HG03378 (cell line): ENCODE results near the gene VPS13A.

Experiments
- ATAC-seq: cut with Tn5 transposase; IDR thresholded peaks from one replicate; pipeline ENCODE4 v1.9.1; 2021; ENCODE audit warnings: mild to moderate bottlenecking, moderate library complexity; ENCODE audit not compliant: unreplicated experiment

The VPS13A gene

DNA sequence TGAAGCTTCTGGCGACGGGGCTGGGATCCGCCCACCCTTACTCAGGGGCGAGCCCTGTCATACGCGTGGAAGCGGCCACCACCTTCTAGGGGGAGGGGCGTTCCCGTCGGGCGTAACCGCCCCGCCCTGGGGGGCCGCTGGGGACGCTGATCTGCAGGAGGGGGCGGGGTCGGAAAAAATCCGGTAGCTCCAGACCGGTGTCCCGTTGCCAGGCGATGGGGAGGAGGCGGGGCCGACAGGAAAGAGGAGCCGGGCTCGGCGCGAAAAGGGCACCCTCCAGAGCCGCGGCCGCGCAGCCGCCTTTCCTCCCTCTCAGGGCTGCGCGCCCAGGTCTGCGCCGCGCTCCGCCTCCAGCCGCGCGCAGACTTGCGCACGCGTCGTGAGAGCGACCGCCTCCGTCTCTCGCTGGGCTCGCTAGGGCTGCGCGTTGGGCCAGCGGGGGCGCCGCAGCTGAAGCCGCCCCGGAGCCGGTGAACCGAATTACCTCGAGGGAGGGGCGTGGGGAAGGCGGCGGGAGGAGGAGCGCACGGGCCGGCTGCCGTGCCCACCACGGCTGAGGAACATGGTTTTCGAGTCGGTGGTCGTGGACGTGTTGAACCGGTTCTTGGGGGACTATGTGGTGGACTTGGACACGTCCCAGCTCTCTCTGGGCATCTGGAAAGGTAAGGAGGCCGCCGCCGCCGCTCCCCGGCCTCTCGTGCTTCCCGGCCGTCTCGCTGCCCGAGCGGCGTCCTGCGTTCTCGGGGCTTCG lies at the start of gene VPS13A:
VPS13A (plus strand) TSS at position 392 of the 751 bp plus-strand sequence; CDS start at position 563, 171 bp downstream.
- peak; percentile 74 for ATAC-seq

DNA sequence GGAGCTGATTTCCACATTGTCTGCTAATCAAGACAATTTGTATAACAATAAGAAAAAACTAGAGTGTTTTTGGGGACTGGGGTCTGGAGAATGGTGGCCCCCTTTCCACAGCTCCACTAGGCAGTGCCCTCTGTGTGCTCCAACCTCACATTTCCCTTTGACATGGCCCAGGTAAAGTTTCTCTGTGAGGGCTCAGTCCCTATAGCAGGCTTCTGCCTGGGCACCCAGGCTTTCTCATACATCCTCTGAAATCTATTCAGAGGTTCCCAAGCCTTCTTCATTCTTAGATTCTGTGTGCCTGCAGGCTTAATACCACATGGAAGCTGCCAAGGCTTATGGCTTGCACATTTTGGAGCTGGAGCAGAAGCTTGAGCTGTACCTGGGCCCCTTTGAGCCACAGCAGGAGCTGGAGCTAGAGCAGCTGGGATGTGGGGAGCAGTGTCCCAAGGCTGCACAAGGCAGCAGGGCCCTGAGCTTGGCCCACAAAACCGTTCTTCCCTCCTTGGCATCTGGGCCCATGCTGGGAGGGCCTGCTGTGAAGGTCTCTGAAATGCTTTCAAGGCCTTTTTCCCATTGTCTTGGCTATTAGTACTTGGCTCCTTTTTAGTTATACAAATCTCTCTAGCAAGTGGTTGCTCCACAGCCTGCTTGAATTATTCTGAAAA lies 49.1 kb upstream of the VPS13A start:
- ATAC-seq: no peak

DNA sequence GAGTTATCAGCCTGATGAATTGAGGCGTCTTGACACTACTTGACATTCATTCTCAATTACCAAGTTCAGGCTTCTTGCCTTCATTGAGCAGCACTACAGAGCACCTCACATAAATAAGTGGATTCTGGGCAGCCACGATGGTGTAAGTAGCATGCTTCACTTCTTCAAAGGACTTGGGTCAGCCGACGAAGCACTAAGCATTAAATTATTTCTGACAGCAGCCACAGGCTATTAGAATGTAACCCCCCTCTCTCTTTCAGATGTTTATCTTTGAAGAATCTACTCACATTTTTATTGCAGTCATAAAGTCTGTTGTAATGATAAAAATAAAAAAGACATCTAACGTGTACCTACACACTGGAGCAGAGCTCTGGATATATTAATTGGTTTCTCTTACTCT lies 45.9 kb upstream of the VPS13A start:
- ATAC-seq: no peak

DNA sequence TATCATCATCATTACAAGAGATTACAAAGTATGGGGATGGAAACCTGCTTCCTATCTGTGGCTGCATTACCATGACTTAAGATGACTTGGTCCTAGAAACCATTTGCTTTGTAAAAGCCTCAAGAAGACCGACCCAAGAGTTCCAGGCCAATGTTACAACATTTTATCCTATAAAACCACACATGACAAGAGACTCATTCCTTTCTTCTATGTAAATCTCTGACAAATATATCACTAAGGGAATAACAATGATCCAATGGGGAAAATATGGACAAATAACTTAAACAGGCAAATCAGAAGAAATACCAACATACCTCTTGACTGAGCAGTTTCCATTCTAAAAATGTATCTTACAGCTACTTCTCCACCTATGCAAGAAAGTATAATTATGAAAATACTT lies 44.3 kb upstream of the VPS13A start:
- ATAC-seq: no peak

DNA sequence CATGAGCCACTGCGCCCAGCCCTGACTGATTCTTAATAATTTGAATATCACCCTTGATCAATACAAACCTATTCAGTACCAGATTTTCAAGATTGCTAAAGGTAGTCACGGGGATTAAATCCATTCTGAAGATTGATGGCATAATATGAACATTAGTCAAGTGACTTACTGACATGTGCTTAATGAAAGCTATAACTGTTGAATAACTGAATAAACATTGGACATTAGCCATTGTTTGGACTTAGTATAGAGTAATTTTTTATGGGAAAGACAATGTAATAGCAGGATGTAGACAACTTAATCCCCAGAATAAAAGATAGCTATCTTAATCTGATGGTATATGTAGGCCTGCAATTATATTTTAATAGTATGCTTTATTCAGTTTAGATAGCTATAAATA lies 35.0 kb upstream of the VPS13A start:
- ATAC-seq: no peak

DNA sequence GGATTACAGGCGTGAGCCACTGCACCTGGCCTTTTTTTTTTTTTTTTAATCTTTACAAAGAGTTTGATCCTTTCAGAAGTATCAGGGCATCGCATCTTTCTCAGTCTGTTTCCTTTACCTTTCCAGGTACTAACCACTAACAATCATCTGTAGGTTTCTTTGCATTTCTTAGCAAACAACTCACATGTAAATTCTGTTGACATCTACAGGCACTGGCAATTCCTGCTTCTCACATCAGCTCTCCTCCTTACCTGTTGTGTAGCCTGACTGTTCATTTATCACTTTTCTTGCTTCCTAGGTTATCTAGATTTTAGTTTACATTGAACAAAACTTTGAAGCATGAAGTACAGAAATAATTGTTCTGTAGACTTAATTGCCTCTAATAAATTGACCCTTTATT lies 27.5 kb upstream of the VPS13A start:
- no peak for ATAC-seq

DNA sequence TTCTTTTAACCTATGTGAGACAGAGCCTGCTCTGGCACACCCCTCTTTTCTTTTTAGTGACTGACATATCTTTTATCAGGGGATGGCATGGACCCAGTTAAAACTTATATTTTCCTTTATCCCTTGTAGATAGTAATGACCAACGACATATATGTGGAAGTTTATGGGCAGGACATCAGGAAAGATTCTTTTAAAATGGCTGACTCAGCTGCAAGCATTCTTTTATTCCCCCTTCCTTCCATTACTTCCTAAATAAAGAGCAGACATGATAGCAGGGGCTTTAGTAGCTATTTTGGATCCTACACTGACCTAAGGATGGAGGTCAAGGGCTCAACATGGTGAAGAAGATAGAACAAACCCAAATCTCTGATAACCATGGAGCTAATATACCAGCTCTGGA lies 25.0 kb upstream of the VPS13A start:
- no peak for ATAC-seq

DNA sequence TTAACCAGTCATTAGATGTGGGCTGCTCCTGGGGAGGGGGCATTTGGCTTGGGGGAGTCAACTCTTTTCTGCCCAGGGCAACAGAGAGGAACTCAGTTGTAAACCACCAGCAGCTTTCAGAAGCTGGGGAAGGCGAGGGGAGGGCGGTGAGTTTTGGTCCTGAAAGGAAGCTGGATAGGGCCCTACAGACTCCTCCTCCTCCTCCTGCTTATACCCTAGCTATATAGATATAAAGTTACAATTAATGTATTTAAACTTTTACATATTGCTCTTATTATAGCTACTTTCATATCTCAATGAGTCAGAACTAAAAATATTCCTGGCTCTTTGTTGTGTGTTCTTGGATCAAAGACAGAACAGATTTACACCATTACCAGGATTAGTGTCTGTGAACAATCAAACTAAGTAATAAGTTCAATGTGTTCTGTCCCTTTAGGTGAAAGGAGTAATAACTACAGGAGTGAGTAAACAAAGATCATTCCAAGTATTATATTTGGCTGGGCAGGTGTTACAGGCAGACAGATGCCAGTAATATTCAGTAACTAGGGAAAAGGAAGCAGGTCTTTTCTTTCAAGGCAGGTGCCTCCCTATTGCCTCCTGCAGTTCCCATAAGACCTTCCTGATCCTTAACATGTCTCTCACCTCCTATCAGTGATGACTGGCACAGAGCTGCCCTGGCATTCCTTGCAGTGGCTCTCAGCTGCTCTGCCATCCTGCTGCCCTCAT lies 20.5 kb upstream of the VPS13A start:
- ATAC-seq: no peak

DNA sequence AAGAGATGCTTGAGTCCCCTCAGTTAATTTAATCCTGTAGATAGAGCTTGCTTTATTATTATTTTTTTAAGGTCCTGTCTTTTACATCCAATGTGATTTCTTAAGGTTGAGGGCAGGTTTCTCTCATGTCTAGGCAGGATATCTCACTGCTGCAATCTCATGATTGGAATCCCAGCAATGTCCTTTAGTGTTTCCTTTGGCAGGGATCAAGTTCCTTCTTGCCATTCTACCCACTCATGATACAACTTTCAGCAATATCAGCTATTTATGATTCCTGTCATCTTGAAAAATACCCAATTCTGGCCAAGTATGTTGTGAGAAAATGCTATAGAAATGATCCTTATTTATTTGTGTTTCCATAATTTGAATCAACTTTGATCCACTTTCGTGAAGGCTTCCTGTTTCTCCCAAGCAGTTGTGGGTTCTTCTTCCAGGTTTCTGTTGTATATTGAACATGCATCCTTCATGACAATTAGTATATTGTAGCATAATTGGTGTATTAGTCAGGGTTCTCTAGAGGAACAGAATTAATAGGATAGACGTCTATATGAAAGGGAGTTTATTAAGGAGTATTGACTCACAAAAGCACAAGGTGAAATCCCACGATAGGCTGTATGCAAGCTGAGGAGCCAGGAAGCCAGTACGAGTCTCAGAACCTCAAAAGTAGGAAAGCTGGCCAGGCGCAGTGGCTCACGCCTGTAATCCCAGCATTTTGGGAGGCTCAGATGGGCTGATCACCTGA lies 18.4 kb upstream of the VPS13A start:
- ATAC-seq: no peak

DNA sequence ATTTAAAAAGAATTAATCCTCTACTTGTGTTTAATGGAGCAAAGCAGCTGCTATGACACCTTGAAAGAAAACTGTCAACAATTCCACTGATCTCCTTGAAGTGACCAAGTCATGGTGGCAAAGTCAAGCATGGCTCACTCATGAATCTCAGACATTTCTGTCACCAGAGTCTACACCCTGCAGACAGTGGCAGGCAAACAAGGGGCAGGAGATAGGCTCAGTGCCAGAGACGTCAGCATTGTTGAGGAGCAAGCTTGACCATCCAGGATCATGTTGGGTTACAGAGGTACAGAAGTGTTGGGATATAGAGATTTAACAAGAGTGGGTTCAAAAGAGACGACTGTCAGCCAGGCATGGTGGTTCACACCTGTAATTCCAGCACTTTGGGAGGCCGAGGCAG lies 16.1 kb upstream of the VPS13A start:
- ATAC-seq: no peak

DNA sequence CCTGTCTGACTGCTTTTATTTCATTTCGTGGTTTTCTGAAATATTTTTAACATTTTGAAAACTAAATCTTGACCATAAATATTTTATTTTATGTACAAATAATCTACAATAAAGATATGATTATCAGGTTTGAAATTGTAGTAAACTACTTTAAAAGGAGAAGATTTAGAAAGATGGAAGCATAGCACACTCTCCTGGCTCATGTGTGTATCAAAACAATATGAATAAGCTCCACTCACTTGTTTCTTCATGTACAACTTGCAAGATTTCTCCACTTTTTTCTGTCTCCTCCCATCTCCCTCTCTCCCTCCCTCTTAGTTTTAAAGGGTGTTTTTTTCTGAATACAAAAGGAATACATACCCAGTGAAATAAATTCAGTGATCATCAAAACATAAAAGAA lies 15.4 kb upstream of the VPS13A start:
- no peak for ATAC-seq

DNA sequence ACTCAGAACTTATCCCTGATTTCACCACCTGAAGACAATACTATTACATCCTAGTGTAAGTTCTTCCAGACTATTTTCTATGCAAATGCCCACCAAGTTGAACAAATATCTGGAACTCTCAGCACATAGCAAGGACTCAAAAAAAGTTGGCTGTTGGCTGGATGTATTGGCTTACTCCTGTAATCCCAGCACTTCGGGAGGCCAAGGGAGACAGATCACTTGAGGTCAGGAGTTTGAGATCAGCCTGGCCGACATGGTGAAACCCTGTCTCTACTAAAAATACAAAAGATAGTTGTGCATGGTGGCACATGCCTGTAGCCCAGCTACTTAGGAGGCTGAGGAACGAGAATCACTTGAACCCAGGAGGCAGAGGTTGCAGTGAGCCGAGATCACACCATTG lies 15.0 kb upstream of the VPS13A start:
- no peak for ATAC-seq

DNA sequence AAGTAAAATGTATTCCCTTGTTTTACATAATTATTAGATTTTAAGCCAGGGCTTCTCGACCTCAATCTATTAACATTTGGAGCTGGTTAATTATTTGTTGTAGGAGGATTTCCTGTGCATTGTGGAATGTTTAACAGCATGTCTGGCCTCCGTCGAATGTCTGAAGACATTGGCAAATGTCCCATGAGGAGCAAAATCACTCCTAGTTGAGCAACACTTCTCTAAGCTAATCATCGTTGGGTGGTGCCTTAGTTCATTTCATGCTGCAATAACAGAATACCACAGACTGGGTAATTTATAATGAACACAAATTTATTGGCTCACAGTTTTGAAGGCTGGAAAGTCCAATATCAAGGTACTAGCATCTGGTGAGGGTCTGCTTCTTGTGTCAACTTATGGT lies 13.4 kb upstream of the VPS13A start:
- no peak for ATAC-seq

DNA sequence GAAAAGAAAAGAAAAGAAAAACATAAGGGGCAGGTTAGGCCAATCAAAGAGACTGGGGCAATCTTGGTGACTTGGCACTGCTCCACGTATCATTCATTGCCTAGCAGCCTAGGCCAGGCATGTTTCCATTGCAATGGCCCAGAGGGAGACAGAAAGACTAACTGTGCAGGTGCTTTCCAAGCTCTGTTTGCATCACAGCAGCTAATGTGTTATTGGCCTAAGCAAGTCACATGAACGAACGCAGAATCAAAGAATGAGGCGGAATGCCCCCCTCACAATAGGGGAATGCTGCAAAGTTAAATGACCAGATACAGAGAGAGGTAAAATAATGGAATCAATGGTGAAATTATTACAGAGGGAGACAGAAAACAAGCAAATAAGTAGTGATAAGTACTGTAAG lies 11.1 kb upstream of the VPS13A start:
- no peak for ATAC-seq

DNA sequence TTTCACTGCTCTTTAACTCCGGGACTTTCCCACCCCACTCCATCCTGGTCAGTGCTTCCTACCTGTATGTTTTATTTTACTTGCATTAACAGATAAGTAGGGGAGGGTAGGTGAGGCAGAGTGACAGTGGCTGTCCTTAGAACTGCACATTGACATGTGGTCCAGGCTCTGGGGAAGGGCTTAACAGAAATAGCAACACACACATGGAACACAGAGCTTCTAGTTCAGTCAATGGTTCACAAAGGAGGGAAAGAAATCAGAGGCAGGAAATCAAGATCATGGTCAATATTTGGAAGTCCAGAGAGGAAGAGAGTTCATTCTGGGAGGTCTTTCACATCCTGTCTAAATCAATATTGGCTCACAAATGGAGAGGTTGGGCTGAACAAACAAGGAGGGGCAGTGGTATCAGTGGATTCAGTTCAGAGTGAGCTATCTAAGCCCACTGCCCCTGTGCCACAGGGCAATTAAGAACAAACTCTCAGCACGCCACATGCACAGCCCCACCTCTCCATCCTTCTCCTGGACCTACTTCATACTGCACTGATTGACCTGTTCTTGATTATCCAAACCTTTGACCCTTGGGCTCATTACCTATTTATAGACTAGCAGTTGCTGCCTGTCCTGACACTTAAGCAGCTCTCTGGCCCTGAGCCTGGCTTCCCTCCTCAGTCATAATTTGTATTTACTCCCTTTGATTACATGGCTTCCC lies 6.2 kb upstream of the VPS13A start:
- no peak for ATAC-seq

DNA sequence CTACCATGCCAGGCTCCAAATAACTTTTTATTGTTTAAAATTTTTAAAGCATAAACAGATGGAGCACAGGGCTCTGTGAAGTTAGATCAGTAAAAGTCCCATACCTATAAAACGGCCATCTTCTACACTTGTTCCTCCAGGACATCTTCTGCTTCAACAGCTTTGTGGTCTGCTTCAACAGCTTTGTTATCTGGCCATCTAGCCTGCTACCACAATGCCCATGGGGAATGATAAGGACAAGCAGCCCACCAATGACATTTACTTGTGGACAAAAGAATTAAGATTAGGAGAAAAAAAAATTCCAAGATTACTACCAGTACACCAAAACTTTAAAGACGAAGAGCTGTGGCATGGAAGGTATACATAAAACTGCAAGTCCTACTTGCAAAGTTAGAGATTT lies 2.2 kb upstream of the VPS13A start:
- ATAC-seq: no peak

DNA sequence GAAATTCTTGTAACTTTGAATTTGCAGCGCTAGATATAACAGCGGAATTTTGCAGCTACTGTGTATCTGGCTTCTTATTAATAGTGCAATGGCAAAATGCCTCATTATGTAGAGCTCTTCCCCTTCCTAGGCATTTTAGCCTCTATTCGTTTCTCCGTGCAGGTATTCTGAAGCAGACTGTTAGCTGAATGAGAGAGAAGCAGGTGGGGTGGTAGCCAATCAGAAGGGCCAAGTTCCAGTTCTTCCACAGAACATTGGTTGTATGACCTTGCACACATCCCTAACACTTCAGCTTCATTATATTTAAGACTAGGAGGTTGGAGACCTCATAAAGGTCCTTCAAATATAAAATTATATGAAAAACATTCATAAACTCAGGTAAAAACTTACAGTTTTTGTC lies 1.2 kb upstream of the VPS13A start:
- no peak for ATAC-seq

DNA sequence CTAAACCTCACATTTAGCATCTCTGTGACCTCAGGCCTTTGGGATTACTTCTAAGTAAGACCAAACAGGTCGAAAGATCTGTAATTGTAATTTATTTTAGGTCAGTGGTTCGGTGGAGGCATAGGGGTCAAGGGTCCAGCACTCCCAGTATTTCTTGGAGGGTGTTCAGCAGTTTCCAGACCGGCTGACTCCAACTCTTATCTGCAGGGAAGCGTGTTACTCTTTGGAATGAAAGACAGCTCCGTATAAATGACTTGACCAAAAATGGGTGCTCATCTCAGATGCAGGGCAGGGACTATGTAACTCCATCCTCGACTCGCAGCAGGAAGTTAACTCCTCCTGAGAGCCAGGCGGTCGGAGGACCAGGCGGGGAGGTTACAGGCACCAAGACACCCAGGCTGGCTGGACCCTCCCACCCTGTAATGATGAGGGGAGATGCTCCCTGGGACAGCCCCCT lies 620 bp upstream of the VPS13A start:
- no peak for ATAC-seq

DNA sequence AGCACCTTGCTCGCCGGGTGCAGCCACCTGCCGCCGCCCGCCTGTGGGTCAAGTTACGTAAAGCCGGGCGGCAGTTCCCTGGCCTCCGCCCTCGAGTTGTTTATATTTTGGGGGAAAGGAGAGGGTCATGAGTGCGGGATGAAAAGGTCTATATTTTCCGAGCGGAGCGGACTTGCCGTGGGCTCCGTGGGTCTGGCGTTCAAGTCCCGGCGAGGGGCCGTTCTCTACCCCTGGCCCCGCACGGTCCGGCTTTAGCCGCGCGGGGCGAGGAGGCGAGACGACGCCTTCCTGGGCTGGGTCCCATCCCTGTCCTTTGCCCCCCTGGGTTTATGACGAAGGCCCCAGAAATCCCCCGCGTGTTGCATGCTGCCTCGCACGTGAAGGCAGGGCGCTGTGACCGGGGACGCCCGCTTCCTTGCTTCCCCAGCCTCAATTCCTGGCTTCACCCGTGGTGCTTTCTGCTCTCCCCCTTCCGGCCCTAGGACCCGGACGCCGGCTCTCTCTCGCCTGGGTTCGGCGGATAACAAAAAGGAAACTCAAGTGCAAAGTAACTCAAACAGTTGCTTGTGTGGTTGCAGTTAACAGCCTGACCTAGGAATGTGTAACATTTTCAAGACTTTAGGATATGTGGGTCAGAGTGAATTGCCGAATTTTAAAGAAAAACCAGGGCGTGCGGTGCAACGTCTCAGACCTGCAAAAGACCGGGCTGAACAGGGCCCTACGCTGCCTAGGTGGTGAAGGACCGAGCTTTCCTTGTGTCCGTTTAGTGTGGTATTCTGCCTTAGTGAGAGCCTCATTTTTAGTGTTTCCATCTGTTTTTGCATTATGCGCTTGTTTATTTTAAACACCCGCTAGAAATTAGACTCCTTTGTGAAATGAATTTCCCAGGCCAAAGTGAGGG lies 810 bp downstream of the VPS13A start:
- ATAC-seq: peak; percentile 12

DNA sequence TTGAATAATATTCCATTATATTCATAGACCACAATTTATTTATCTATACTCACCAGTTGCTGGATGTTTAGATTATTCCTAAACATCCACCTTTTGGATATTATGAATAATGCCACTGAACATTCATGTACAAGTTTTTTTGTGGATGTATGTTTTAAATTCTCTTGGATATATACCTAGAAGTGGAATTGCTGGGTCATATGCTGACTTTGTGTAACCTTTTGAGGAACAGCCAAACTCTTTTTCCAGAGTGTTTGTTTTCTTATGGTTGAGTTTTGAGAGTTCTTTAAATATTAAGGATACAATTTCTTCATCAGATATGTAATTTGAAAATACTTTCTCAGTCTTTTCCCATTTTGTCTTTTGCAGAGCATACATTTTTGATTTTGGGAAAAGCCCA lies 2.7 kb downstream of the VPS13A start:
- ATAC-seq: no peak
